GM12865 (cell line): Measurements from ENCODE around the gene GOLGA6D.
"Not testable (repeated sequence)": the region's sequence is repeated elsewhere in the genome, so short reads cannot be mapped to it uniquely, and the experiment has no call there.

Source experiments
- DNase-seq: peaks from one replicate; pipeline ENCODE4 v3.0.0; 2010; ENCODE audit warnings: low read depth
- H3K4me3 ChIP-seq: 2 replicates; pipeline ENCODE4 v1.5.1; 2011; ENCODE audit warnings: mild to moderate bottlenecking, low read depth, low read length, control low read depth
- CTCF ChIP-seq: IDR thresholded peaks from 2 replicates; pipeline ENCODE4 v1.5.1; 2011; ENCODE audit warnings: low read length, control low read depth, low read depth, inconsistent platforms; ENCODE audit not compliant: insufficient read depth; ENCODE audit errors: missing control alignments

Gene GOLGA6D

GRCh38 chr15:75238150-75238549, 44.5 kb upstream of the GOLGA6D start:
- no peak for DNase-seq
- no peak for TF ChIP-seq CTCF
- no peak overlapping the region for H3K4me3 ChIP-seq

GRCh38 chr15:75245741-75246140, 36.9 kb upstream of the GOLGA6D start:
- not testable (repeated sequence) for H3K4me3 ChIP-seq, DNase-seq

- DNase-seq, H3K4me3 ChIP-seq: not testable (repeated sequence)
Observed at GRCh38 chr15:75248991-75249390, 33.6 kb upstream of the GOLGA6D start.

- no peak overlapping the region for H3K4me3 ChIP-seq
- TF ChIP-seq CTCF = no peak
- DNase-seq = no peak
Observed at GRCh38 chr15:75249726-75250125, 32.9 kb upstream of the GOLGA6D start.

- not testable (repeated sequence) for H3K4me3 ChIP-seq, DNase-seq
Observed at GRCh38 chr15:75251343-75251742, 31.3 kb upstream of the GOLGA6D start.

- DNase-seq, H3K4me3 ChIP-seq: not testable (repeated sequence)
Observed at GRCh38 chr15:75252285-75252684, 30.4 kb upstream of the GOLGA6D start.

- not testable (repeated sequence) for H3K4me3 ChIP-seq, DNase-seq
Observed at GRCh38 chr15:75258034-75258433, 24.6 kb upstream of the GOLGA6D start, which contains the start of gene GOLGA6C. Gene GOLGA6C (plus strand): TSS chr15:75258334. CDS start chr15:75258599, 265 bp downstream.

GRCh38 chr15:75258620-75259343, 23.9 kb upstream of the GOLGA6D start:
- not testable (repeated sequence) for H3K4me3 ChIP-seq, DNase-seq

- not testable (repeated sequence) for DNase-seq, H3K4me3 ChIP-seq
Observed at GRCh38 chr15:75259873-75260272, 22.8 kb upstream of the GOLGA6D start.

GRCh38 chr15:75273751-75274359, 8.8 kb upstream of the GOLGA6D start:
- H3K4me3 ChIP-seq, DNase-seq: not testable (repeated sequence)

- peak; percentile 38 for TF ChIP-seq CTCF
- not testable (repeated sequence) for H3K4me3 ChIP-seq
- DNase-seq = peak; percentile 59
Observed at GRCh38 chr15:75274509-75275107, 8.0 kb upstream of the GOLGA6D start.

- DNase-seq, H3K4me3 ChIP-seq: not testable (repeated sequence)
Observed at GRCh38 chr15:75275617-75276016, 7.0 kb upstream of the GOLGA6D start.

- not testable (repeated sequence) for DNase-seq, H3K4me3 ChIP-seq
Observed at GRCh38 chr15:75278497-75278896, 4.1 kb upstream of the GOLGA6D start.

GRCh38 chr15:75284152-75284551, 1.5 kb downstream of the GOLGA6D start:
- H3K4me3 ChIP-seq, DNase-seq: not testable (repeated sequence)

- not testable (repeated sequence) for DNase-seq, H3K4me3 ChIP-seq
Observed at GRCh38 chr15:75293660-75294059, 11.0 kb downstream of the GOLGA6D start.
